GM19467 (cell line): ENCODE measurements around the gene LRRC37A.
"Not testable (repeated sequence)": the region's sequence is repeated elsewhere in the genome, so short reads cannot be mapped to it uniquely, and the experiment has no call there.

ENCODE experiments used
- ATAC-seq: cut with Tn5 transposase; IDR thresholded peaks from one replicate; pipeline ENCODE4 v1.9.1; 2021; ENCODE audit warnings: mild to moderate bottlenecking, moderate library complexity; ENCODE audit not compliant: unreplicated experiment

LRRC37A gene

DNA sequence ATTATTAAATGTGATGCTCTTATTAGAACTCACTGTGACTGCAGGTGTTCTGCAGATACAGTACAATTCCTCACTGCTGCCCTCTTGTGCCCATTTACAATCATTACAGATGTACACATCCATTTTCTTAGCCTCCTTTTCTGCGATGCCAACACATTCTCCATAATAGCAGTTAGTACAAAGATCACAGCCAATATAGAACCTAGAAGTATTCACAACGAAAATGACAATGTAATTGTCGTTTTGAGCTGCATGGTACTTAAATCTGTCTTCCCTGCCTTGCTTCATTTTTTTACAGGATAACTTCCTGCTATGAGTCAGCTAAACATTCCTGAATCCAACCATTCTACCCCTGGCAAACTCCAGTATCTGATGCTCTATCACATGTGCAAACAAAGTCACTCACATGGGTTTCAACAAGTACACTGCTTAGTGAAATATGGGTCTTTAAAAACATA, 8.1 kb upstream of the LRRC37A start:
- ATAC-seq = not testable (repeated sequence)

DNA sequence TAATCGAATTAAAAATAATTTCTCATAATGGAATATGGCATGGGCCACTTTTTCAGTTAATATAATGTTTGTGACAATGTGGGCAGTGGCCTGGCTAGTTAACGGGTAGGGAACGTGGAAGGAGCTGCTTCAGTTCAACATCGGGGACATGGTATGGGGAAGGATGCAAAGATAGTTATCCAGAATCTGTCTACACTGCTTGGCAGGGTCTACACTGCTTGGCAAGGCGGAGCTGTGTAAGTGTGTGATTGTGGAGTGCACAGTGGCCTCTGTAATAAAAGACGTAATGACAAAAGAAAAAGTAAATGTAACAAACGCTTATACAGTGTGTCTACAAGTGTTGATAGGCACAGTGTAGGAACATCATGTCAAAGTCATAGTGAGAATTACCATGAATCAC, 7.3 kb upstream of the LRRC37A start:
- not testable (repeated sequence) for ATAC-seq

- peak; percentile 90 for ATAC-seq
Observed at GRCh38 chr17:46290906-46291546, 3.9 kb upstream of the LRRC37A start.

- ATAC-seq = not testable (repeated sequence)
Observed at GRCh38 chr17:46291618-46292017, 3.3 kb upstream of the LRRC37A start.

- ATAC-seq = not testable (repeated sequence)
Observed at GRCh38 chr17:46341220-46341619, 46.3 kb downstream of the LRRC37A start.

DNA sequence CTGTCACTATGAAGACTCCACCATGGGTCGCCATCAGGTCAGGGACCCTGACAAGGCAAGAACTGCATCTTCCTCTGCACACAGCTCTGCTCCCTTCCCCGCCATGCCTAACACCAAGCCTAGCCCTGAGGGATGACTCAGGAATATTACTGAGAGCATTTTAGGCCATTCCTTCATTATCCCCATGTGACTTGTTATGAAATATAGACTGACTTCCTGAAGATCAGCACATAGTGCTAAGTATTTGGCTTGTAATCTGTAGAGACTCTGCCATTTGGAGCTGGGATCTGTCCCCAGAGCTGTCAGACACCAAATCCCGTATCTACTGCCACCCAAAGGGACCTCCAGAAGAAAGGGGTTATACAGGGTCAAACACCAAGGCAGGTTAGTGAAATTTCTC, 47.2 kb downstream of the LRRC37A start:
- not testable (repeated sequence) for ATAC-seq

GRCh38 chr17:46348345-46348744, 53.4 kb downstream of the LRRC37A start:
- ATAC-seq = not testable (repeated sequence)

DNA sequence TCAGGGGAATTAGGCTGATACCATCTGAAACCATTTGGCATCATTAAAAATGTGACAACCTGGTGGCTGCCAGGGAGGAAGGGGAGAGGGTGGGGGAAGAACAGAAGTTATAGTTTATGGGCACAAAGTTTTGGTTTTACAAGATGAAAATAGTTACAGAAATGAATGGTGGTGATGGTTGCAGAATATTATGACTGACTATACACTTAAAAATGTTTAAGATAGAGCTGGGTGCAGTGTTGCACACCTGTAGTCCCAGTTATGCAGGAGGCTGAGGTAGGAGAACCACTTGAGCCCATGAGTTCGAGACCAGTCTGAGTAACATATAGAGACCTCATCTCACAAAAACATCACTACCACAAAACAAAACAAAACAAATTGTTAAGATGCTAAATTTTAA, 54.1 kb downstream of the LRRC37A start:
- not testable (repeated sequence) for ATAC-seq

- ATAC-seq = not testable (repeated sequence)
Observed at GRCh38 chr17:46353856-46354255, 58.9 kb downstream of the LRRC37A start.

DNA sequence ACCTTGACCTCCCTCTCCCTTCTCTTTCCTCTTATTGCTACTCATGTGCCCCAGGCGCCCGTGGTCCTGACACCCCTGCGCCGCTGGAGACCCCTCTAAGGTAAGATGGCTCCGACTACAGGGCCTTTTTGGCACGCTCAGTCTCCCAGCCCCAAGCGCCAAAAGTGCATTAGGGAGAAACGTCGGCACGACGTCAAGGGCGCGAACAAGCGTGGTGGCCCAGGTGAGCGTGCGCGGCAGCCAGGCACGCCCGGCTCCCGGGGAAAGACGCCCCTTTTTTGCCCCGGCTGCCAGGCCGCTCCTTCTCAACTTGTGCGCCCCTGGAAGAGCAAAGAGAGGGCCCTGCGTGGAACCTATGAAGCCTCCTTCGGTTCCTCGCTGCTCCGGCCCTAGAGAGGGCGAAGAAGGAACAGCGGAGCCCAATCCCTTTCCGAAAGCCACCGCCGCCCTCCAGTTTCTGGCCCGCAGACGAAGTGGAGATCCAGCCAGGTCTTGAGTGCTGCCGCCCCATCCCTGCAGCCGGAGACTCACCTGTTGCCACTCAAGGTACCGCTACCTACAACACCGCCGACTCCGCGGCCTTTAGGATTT, 66.3 kb downstream of the LRRC37A start:
- peak; percentile 9 for ATAC-seq

- peak; percentile 95 for ATAC-seq
Observed at GRCh38 chr17:46361755-46362154, 66.8 kb downstream of the LRRC37A start, which contains the start of gene ARL17B. ARL17B (minus strand) TSS chr17:46361766; CDS start chr17:46358397, 3,369 bp downstream.

DNA sequence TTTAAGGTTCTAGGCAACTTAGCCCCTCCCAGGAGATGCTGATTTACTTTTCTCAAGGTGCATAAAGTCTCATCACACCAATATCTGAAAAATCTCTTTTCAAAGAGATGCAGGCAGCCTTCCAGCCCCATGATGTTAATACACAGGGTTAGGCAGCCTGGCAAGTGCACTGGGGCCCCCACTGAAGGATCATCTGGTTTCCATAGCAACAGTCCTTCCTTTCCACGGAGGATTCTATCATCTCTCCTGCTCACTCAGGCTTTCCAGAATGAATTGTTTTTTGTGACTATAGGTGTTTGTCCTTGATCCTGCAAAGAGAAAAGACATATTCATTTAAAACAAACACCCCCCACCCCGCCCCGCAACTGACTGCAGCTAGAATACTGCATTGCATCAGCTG, 72.6 kb downstream of the LRRC37A start:
- not testable (repeated sequence) for ATAC-seq

DNA sequence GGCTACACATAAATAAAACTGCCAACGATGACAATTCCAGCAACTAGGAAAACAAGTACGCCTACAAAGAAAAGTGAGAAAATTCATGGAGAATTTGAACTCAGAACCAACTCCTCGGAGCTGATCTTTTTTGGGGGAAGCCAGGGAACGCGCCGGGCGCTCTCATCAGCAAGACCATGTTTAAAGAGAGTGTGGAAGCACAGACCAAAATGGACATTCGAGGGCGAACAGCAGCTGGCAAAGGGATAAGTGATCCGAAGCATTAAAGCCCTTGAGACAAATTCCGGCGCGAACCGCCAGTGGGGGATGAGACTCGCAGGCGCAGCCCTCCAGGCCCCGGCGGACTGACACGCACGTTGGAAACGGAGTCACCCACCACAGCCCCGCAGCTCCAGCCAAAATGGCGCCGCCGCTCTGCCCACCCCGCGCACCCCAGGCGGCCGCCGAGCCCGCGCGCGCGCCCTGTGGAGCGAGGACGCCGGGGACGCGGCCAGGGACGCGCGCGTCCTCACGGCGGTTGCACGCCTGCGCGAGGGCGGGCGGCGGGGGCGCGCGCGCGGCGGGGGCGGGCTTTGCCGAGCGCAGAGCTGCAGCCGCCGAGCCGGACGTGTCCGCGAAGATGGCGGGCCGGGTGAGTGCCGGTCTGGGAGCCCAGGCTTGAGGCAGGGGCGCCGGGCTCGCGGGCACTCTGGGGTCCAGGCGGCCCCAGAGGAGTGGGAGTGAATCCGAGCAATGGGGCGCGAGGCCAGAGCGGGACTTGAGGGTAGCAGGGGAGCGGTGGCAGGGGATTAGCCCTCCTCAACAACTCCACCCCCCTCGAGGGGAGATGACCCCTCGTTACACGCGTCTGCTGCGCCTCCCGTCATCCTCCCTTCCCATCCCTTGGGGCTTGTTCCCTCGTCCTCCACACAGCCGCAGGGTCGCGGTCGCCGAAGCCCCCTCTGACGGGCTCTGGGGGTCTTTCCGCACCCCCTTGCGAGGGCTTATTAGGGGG, 77.6 kb downstream of the LRRC37A start:
- ATAC-seq = peak; percentile 74

GRCh38 chr17:46373418-46373817, 78.5 kb downstream of the LRRC37A start:
- not testable (repeated sequence) for ATAC-seq

DNA sequence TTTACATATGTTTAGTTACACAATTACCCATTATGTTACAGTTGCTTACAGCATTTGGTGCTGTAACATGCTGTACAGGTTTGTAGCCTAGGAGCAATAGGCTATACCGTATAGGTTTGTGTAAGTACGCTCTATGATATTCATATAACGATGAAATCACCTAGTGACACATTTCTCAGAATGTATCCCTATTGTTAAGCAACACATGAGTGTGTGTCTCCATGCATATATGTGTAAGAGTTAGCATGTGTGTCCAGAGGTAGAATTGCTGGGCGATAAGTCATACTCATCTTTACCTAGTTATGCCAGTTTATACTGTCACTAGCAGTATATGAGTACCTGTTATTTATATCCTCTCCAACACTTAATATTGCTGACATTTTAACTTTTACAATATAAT, 88.2 kb downstream of the LRRC37A start:
- ATAC-seq = not testable (repeated sequence)

- not testable (repeated sequence) for ATAC-seq
Observed at GRCh38 chr17:46385491-46385890, 90.6 kb downstream of the LRRC37A start.
